ENCODE data around the gene TRPV2. TPM values are rescaled to one million over a fixed set of nuclear protein-coding genes. Genes with fewer than 3 reads are reported as not detected.
A peak's percentile ranks its signal among the peaks of the same experiment; 100 is the strongest.

Gene TRPV2
- total RNA-seq, 4 donors from 2014 or later, result 3.9 to 19.0 (median 7.7) TPM

DNA sequence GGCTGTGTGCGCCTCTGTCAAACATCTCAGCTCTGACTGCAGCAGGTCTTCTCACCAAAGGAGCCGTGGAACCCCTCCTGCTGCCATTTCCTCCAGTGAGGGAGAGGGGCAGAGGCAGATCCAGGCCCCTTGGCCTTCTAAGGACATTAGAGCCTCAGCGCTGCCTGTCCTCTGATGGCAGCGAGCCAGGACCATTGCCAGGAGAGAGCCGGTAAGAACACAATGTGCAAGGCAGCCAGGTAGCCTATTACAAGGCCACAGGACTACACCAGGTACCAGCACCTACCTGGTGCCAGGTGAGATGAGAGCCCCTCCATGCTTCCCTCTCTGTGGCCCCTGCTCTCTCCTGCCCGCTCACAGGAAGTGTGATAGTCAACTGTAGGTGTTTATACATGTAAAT is 65.6 kb downstream of the TRPV2 start:
- peaks cover 0 to 69% (median 3%) of the 10 kb centered on the region in 4 donors for H3K4me1 ChIP-seq

GRCh38 chr17:16482253-16482652 is 66.9 kb downstream of the TRPV2 start:
- no peak for DNase-seq
- H3K27me3 ChIP-seq, result no peaks in the 10 kb centered on the region
- no peak overlapping the region for H3K4me3 ChIP-seq
- H3K36me3 ChIP-seq, result no peaks in the 10 kb centered on the region
- H3K9me3 ChIP-seq, result no peaks in the 10 kb centered on the region
- peaks cover 0 to 74% (median 5%) of the 10 kb centered on the region in 4 donors for H3K4me1 ChIP-seq
- H3K27ac ChIP-seq, result peak overlapping the region in 2 of 4 donors; percentile 56 to 77
- no peak for TF ChIP-seq POLR2A (IDR thresholded peaks at IDR 0.05)
- TF ChIP-seq, protein P1, sequence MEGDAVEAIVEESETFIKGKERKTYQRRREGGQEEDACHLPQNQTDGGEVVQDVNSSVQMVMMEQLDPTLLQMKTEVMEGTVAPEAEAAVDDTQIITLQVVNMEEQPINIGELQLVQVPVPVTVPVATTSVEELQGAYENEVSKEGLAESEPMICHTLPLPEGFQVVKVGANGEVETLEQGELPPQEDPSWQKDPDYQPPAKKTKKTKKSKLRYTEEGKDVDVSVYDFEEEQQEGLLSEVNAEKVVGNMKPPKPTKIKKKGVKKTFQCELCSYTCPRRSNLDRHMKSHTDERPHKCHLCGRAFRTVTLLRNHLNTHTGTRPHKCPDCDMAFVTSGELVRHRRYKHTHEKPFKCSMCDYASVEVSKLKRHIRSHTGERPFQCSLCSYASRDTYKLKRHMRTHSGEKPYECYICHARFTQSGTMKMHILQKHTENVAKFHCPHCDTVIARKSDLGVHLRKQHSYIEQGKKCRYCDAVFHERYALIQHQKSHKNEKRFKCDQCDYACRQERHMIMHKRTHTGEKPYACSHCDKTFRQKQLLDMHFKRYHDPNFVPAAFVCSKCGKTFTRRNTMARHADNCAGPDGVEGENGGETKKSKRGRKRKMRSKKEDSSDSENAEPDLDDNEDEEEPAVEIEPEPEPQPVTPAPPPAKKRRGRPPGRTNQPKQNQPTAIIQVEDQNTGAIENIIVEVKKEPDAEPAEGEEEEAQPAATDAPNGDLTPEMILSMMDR (IDR thresholded peaks at IDR 0.05), result no peak

More for the DNA sequence above, 65.6 kb downstream of the TRPV2 start:
- Histone ChIP-seq H3K9me3 (no peaks in the 10 kb centered on the region), H3K27ac (no peak overlapping the region), H3K4me3 (no peak overlapping the region), H3K27me3 (no peaks in the 10 kb centered on the region), H3K36me3 (no peaks in the 10 kb centered on the region)
- TF ChIP-seq, protein P1 (IDR thresholded peaks at IDR 0.05), result no peak
- TF ChIP-seq POLR2A (IDR thresholded peaks at IDR 0.05), result no peak
- no peak for DNase-seq

DNA sequence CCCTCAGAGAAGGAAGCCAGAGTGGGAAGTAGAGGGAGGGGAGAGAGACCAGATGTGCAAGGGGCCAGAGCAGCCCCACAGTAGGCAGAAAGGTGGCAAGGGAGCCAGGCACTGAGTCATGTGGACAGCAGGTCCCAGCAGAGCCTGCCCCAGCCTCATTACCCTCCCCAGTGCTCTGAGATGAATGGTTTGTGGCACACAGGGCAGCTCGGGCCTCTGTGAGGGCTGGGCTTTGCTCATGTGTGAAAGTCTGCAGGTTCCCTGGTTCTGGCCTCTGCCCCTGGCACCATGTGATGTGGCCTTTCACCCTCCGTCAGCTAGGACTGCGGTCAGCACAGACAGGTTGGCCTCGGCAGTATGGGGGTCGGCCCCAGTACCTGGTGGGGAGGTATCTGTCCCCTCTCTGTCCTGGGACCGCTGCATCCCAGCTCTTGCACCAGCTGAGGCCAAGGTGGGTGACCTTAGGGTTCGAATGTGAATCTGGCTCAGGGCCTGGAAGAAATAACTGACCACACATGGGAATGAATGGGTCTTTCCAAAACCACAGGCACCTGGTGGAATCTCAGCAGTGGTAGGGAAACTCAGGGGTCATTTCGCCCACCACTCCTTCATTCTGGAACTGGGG is 67.8 kb downstream of the TRPV2 start:
- H3K27me3 ChIP-seq, result no peaks in the 10 kb centered on the region
- no peak overlapping the region for H3K4me3 ChIP-seq
- H3K27ac ChIP-seq, result peak overlapping the region in 2 of 4 donors; percentile 56 to 77
- H3K9me3 ChIP-seq, result no peaks in the 10 kb centered on the region
- H3K36me3 ChIP-seq, result no peaks in the 10 kb centered on the region
- peaks cover 0 to 75% (median 7%) of the 10 kb centered on the region in 4 donors for H3K4me1 ChIP-seq
- TF ChIP-seq, protein P1 (IDR thresholded peaks at IDR 0.05), result no peak
- TF ChIP-seq POLR2A (IDR thresholded peaks at IDR 0.05), result peak; percentile 26 to 41
- peak in 2 of 3 donors; percentile 67 to 74 for DNase-seq

DNA sequence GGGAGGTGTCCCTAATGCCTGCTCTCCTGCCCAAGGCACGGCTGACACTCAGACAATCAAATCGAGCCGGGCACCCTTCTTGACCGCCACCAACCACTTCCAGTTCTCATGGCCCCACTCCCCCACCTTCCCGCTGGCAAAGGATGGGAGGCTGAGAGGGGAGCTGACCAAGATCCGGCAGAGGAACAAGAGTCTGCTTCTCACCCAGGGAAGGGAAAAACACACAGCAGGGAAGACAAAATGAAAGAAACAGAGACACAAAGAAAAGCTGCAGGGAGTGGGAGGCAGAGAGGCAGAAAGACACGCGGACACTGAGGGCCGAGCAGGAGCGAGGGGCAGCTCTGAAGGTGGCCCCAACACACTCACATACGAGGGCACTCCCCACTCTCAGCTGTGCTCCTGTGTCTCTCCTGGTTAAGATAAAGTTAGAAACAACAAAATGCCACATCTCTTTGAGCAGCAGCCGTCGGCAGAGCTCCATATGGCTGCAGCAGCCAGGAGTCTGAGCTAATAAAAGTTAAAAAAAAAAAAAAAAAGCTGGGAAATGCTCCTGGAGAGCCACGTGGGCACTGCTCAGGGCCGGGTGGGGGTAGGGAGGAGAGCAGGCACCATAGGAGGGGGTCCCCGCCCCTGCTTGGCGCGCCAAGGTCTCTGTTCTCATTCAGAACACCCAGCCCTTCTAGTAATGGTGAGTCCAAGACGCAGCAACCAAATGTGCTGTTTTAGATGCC is 69.2 kb downstream of the TRPV2 start:
- peaks cover 0 to 65% (median 7%) of the 10 kb centered on the region in 4 donors for H3K4me1 ChIP-seq
- DNase-seq, result no peak
- peak overlapping the region in 3 of 4 donors; percentile 85 to 93 (median 88) for H3K27ac ChIP-seq
- TF ChIP-seq, protein P1 (IDR thresholded peaks at IDR 0.05), result no peak
- no peak for TF ChIP-seq POLR2A (IDR thresholded peaks at IDR 0.05)
- no peaks in the 10 kb centered on the region for H3K27me3 ChIP-seq
- peak overlapping the region in 1 of 4 donors; percentile 14 for H3K4me3 ChIP-seq
- no peaks in the 10 kb centered on the region for H3K36me3 ChIP-seq
- H3K9me3 ChIP-seq, result no peaks in the 10 kb centered on the region

Small RNAs within 50 kb of the gene (small RNA-seq; reads per million reads assigned to genes)
- 0 reads per million in 2 donors for gene SNORD49A
- 0 reads per million in 2 donors for gene SNORD65

Other genes with a start within 250 kb of the TRPV2 start
- 100 to 1,000 TPM; 321 to 561 (median 467) TPM for gene NCOR1, start 200.0 kb upstream of the TRPV2 start, total RNA-seq
- 100 to 1,000 TPM in 3 of 4 donors, 10 to 100 TPM in 1; 77.1 to 491 (median 144) TPM for gene PIGL, start 198.4 kb upstream of the TRPV2 start, total RNA-seq
- 100 to 1,000 TPM in 1 of 4 donors, 10 to 100 TPM in 3; 49.0 to 109 (median 79.3) TPM for gene CENPV, start 62.1 kb upstream of the TRPV2 start, total RNA-seq
- 100 to 1,000 TPM; 574 to 927 (median 633) TPM for gene UBB, start 34.5 kb upstream of the TRPV2 start, total RNA-seq
- 100 to 1,000 TPM in 3 of 4 donors, 10 to 100 TPM in 1; 48.7 to 213 (median 187) TPM for gene LRRC75A, start 76.6 kb downstream of the TRPV2 start, total RNA-seq
- 1 to 10 TPM in 3 of 4 donors, under 1 TPM in 1; 0.70 to 8.8 (median 3.7) TPM for gene ZNF287, start 153.6 kb downstream of the TRPV2 start, total RNA-seq
- gene ZNF624, start 238.3 kb downstream of the TRPV2 start, total RNA-seq, result 1 to 10 TPM in 3 of 4 donors, under 1 TPM in 1; 0.94 to 7.4 (median 2.4) TPM

Data from Peyer's patch (tissue), 4 donors.